Measurements from ENCODE around the gene SPINT2.
"Not testable (repeated sequence)": the region's sequence is repeated elsewhere in the genome, so short reads cannot be mapped to it uniquely, and the experiment has no call there.

The SPINT2 gene

DNA sequence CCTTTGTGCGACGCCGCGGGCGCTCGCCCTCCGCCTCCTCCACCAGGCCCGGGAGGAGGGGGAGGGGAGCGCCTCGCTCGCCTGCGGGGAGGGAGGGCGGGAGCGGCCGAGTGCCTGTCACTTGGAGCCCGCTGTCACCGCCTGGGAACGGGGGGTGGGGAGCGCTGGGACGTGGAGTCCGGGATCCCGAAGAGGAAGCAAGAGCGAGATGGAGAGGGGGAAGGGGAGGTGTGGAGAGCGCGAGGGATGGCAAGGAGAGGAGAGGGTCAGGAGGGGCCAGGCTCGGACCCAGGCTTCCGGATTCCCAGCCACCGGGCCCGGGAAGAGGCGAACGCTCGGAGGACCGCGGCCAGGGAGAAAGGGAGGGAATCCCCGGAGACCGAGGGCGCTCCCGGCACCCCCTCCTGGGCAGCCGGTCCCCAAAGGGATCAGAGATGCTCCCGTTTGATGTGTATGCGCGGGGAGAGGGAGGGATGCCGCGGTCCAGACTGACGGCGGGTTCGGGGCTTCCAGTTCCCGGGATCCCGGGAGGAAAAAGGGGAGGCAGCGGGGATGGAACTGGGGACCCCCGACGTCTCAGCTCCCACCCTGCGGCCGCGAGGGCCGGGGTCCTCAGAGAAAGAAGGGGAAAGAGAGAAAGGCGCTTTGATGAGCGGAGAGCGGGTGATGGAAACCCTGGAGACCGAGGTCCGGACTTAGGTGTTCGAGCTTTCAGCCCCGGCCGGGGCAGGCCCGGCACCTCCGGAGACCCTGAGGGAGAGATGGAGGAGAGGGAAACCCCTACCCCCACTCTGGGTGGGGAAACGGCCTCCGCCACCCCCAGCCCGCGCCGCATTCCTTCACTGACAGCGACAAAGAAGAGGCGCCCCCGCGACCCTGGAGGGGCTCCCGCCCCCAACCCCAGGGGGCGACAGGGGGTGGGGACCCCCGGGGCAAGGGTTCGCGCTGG, 35.6 kb upstream of the SPINT2 start:
- Histone ChIP-seq H3K36me3 (ENCODE audit: control insufficient read depth in 4 of 4, insufficient read depth in 4 of 4, low read length in 3 of 4) (no peaks in the 10 kb centered on the region), H3K9me3 (ENCODE audit: control extremely low read depth in 1 of 5, control insufficient read depth in 4 of 5, insufficient read depth in 2 of 5, low read depth in 1 of 5, low read length in 4 of 5) (no peaks in the 10 kb centered on the region)
- CTCF ChIA-PET = interaction anchor here (1.2 kb wide), 1 partner anchor 15 kb away, joined by 3 read pairs; no protein-coding TSS in a partner anchor

DNA sequence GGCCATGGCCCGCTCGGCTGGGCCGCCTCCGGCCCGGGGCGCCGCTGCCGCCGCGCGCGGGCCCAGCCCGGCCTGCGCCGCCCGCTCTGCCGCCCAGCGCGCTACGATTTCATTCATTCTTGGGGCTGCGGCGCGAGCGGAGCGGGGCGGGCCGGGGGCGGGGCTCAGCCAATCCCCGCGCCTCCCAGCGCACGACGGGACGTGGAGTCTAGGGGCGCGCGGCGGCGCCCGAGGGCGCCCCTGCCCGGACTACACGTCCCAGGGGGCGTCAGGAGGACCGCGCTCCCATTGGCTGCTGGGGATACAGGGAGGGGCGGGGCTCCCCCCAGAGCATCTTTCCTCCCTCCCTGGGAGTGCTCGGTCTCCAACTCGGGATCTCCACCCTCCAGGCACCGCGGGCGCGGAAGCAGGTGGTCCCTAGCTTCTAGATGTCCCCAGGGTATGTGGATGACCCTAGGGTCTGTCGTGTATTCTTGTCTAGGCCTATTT, 34.7 kb upstream of the SPINT2 start:
- peaks cover 0 to 63% (median 24%) of the 10 kb centered on the region in 5 experiments for H3K27me3 ChIP-seq (replicated peaks in 2 of 5; ENCODE audit: control insufficient read depth in 4 of 5, insufficient read depth in 5 of 5, low read length in 4 of 5)
- DNase-seq = peak; percentile 87 to 90 (median 89)
- CTCF ChIA-PET = interaction anchor here (1.2 kb wide), 1 partner anchor 15 kb away, joined by 3 read pairs; no protein-coding TSS in a partner anchor
- no peaks in the 10 kb centered on the region for H3K36me3 ChIP-seq (ENCODE audit: control insufficient read depth in 4 of 4, insufficient read depth in 4 of 4, low read length in 3 of 4)
- under 1% methylated on average over 41 of the region's 54 CpGs for WGBS (ENCODE audit: insufficient coverage)
- H3K9me3 ChIP-seq (ENCODE audit: control extremely low read depth in 1 of 5, control insufficient read depth in 4 of 5, insufficient read depth in 2 of 5, low read depth in 1 of 5, low read length in 4 of 5) = no peaks in the 10 kb centered on the region
- H3K4me3 ChIP-seq (ENCODE audit: control insufficient read depth in 1 of 7, extremely low read depth in 1 of 7, insufficient read depth in 4 of 7, low read depth in 2 of 7, low read length in 6 of 7) = peak overlapping the region in 1 of 7 experiments; percentile 52
- POLR2A ChIA-PET = no interaction called here
- H3K27ac ChIP-seq (ENCODE audit: insufficient read depth in 1 of 2, low read depth in 1 of 2, low read length in 2 of 2, poor library complexity in 1 of 2, severe bottlenecking in 2 of 2) = no peak overlapping the region
- H3K4me1 ChIP-seq (ENCODE audit: control extremely low read depth in 1 of 4, control insufficient read depth in 4 of 4, insufficient read depth in 4 of 4, low read length in 3 of 4) = peaks cover 0 to 16% (median 10%) of the 10 kb centered on the region in 4 experiments

More for the DNA sequence above, 35.6 kb upstream of the SPINT2 start:
- peak overlapping the region in 4 of 7 experiments; percentile 7 to 58 (median 46) for H3K4me3 ChIP-seq (ENCODE audit: control insufficient read depth in 1 of 7, extremely low read depth in 1 of 7, insufficient read depth in 4 of 7, low read depth in 2 of 7, low read length in 6 of 7)
- WGBS (ENCODE audit: insufficient coverage) = 3% methylated on average over 39 of the region's 80 CpGs
- H3K27ac ChIP-seq (ENCODE audit: insufficient read depth in 1 of 2, low read depth in 1 of 2, low read length in 2 of 2, poor library complexity in 1 of 2, severe bottlenecking in 2 of 2) = no peak overlapping the region
- DNase-seq = no peak
- POLR2A ChIA-PET = no interaction called here
- peaks cover 0 to 72% (median 24%) of the 10 kb centered on the region in 5 experiments for H3K27me3 ChIP-seq (replicated peaks in 2 of 5; ENCODE audit: control insufficient read depth in 4 of 5, insufficient read depth in 5 of 5, low read length in 4 of 5)
- peaks cover 0 to 21% (median 14%) of the 10 kb centered on the region in 4 experiments for H3K4me1 ChIP-seq (ENCODE audit: control extremely low read depth in 1 of 4, control insufficient read depth in 4 of 4, insufficient read depth in 4 of 4, low read length in 3 of 4)

DNA sequence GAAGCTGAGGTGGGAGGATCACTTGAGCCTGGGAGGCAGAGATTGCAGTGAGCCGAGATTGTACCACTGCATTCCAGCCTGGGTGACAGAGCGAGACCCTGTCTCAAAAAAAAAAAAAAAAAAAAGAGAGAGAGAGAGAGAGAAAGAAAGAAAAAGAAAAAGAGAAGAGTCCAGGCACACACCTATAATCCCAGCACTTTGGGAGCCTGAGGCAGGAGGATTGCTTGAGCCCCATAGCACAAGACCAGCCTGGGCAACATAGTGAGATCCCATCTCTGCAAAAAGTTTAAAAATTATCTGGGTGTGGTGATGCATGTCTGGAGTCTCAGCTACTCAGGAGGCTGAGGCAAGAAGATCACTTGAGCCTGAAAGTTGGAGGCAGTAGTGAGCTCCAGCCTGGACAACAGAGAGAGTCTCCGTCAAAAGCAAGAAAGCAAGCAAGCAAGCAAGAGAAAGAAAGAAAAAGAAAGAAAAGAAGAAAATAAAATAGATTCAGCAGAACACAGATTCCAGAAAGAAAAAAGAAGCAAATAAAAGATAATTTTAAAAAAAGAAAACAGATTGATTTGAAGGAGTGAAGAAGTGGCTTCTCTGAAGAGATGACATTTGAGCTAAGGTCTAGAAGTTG, 33.8 kb upstream of the SPINT2 start:
- H3K27ac ChIP-seq (ENCODE audit: insufficient read depth in 1 of 2, low read depth in 1 of 2, low read length in 2 of 2, poor library complexity in 1 of 2, severe bottlenecking in 2 of 2); H3K36me3 ChIP-seq (ENCODE audit: control insufficient read depth in 4 of 4, insufficient read depth in 4 of 4, low read length in 3 of 4); H3K9me3 ChIP-seq (ENCODE audit: control extremely low read depth in 1 of 5, control insufficient read depth in 4 of 5, insufficient read depth in 2 of 5, low read depth in 1 of 5, low read length in 4 of 5); H3K4me3 ChIP-seq (ENCODE audit: control insufficient read depth in 1 of 7, extremely low read depth in 1 of 7, insufficient read depth in 4 of 7, low read depth in 2 of 7, low read length in 6 of 7); DNase-seq; POLR2A ChIA-PET: not testable (repeated sequence)
- Histone ChIP-seq H3K4me1 (ENCODE audit: control extremely low read depth in 1 of 4, control insufficient read depth in 4 of 4, insufficient read depth in 4 of 4, low read length in 3 of 4) (peaks cover 0 to 16% (median 10%) of the 10 kb centered on the region in 4 experiments), H3K27me3 (replicated peaks in 2 of 5; ENCODE audit: control insufficient read depth in 4 of 5, insufficient read depth in 5 of 5, low read length in 4 of 5) (peaks cover 0 to 56% (median 21%) of the 10 kb centered on the region in 5 experiments)
- CTCF ChIA-PET = interaction anchor here (1.9 kb wide), 1 partner anchor 14 kb away, joined by 4 read pairs; no protein-coding TSS in a partner anchor
- WGBS (ENCODE audit: insufficient coverage) = no CpG with 5 or more reads among the region's 3 CpGs

DNA sequence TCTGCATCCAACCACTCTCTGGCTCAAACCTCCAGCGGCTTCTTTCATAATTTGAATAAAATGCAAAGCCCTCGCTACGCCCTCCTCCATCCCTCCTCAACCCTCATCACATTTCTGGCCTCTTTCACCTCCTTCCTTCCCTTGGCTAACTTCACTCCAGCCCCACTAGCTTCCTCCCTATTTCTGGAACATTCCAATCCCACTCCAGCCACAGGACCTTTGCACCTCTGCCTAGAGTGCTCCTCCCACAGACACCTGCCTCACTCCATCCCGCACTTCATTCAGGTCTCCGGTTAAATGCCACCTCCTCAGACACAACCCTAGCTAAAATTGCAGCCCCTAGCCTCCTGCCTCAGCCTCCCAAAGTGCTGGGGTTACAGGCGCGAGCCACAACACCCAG, 32.5 kb upstream of the SPINT2 start:
- Histone ChIP-seq H3K27me3 (replicated peaks in 2 of 5; ENCODE audit: control insufficient read depth in 4 of 5, insufficient read depth in 5 of 5, low read length in 4 of 5) (peaks cover 0 to 45% (median 19%) of the 10 kb centered on the region in 5 experiments), H3K27ac (ENCODE audit: insufficient read depth in 1 of 2, low read depth in 1 of 2, low read length in 2 of 2, poor library complexity in 1 of 2, severe bottlenecking in 2 of 2) (no peak overlapping the region), H3K9me3 (ENCODE audit: control extremely low read depth in 1 of 5, control insufficient read depth in 4 of 5, insufficient read depth in 2 of 5, low read depth in 1 of 5, low read length in 4 of 5) (no peaks in the 10 kb centered on the region), H3K4me1 (ENCODE audit: control extremely low read depth in 1 of 4, control insufficient read depth in 4 of 4, insufficient read depth in 4 of 4, low read length in 3 of 4) (peaks cover 0 to 15% (median 10%) of the 10 kb centered on the region in 4 experiments), H3K36me3 (ENCODE audit: control insufficient read depth in 4 of 4, insufficient read depth in 4 of 4, low read length in 3 of 4) (no peaks in the 10 kb centered on the region), H3K4me3 (ENCODE audit: control insufficient read depth in 1 of 7, extremely low read depth in 1 of 7, insufficient read depth in 4 of 7, low read depth in 2 of 7, low read length in 6 of 7) (no peak overlapping the region)
- ChIA-PET CTCF (interaction anchor here (1.3 to 1.9 kb wide), 3 partner anchors 12 to 329 kb away, joined by 3 to 5 read pairs (median 4); no protein-coding TSS in a partner anchor), POLR2A (no interaction called here)
- WGBS (ENCODE audit: insufficient coverage) = 92% methylated on average over 5 of the region's 7 CpGs
- DNase-seq = no peak

DNA sequence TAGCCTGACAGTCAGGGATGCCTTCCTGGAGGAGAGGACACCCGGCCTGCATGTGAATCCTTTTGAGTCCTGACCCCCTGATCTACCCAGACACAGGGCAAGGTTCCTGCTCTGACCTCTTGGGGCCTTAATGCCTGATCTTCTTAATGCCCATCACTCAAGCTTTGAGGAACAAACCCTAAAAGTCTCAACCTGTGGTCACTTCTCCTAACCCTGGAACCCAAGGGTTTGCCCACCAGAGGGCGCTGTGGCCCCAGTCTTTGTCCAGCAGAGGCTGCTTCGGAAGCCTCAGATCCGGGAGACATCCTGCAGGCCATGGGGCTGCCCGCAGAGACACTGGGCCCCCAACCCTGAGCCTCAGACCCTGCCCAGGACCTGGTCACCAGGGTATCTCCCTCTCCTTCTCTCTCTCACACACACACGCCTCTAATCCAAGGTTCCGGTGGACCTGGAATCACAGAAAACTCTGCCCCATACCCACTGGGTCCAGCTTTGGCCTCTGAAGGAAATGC, 30.6 kb upstream of the SPINT2 start:
- 51% methylated on average over 4 of the region's 7 CpGs for WGBS (ENCODE audit: insufficient coverage)
- H3K36me3 ChIP-seq (ENCODE audit: control insufficient read depth in 4 of 4, insufficient read depth in 4 of 4, low read length in 3 of 4) = no peaks in the 10 kb centered on the region
- H3K4me3 ChIP-seq (ENCODE audit: control insufficient read depth in 1 of 7, extremely low read depth in 1 of 7, insufficient read depth in 4 of 7, low read depth in 2 of 7, low read length in 6 of 7) = no peak overlapping the region
- peaks cover 0 to 29% (median 17%) of the 10 kb centered on the region in 5 experiments for H3K27me3 ChIP-seq (replicated peaks in 2 of 5; ENCODE audit: control insufficient read depth in 4 of 5, insufficient read depth in 5 of 5, low read length in 4 of 5)
- no peak overlapping the region for H3K27ac ChIP-seq (ENCODE audit: insufficient read depth in 1 of 2, low read depth in 1 of 2, low read length in 2 of 2, poor library complexity in 1 of 2, severe bottlenecking in 2 of 2)
- CTCF ChIA-PET = interaction anchor here (0.6 to 2.8 kb wide), 16 partner anchors 8 to 169 kb away, joined by 3 to 26 read pairs (median 4); partner anchors contain the start of genes CATSPERG, FAM98C and PPP1R14A
- DNase-seq = peak; percentile 72 to 85 (median 78)
- H3K4me1 ChIP-seq (ENCODE audit: control extremely low read depth in 1 of 4, control insufficient read depth in 4 of 4, insufficient read depth in 4 of 4, low read length in 3 of 4) = peaks cover 0 to 8% (median 7%) of the 10 kb centered on the region in 4 experiments
- H3K9me3 ChIP-seq (ENCODE audit: control extremely low read depth in 1 of 5, control insufficient read depth in 4 of 5, insufficient read depth in 2 of 5, low read depth in 1 of 5, low read length in 4 of 5) = no peaks in the 10 kb centered on the region
- POLR2A ChIA-PET = no interaction called here

DNA sequence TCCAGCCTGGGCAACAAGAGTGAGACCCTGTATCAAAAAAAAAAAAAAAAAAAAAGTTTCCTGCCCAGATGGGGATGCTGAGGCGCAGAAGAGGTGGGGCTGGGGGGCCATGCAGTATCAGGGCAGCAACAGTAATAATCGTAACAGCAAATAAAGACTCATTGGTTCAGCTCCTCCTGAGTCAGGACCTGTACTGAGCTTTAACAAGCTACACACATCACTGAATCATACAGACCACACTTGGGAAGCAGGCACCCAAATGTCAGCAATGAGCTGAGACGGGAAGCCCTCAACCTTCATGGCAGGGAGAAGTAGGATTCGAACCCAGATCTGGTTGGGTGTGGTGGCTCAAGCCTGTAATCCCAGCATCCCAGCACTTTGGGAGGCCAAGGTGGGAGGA, 29.8 kb upstream of the SPINT2 start:
- Histone ChIP-seq H3K4me1 (ENCODE audit: control extremely low read depth in 1 of 4, control insufficient read depth in 4 of 4, insufficient read depth in 4 of 4, low read length in 3 of 4) (peaks cover 0 to 3% (median 1%) of the 10 kb centered on the region in 4 experiments), H3K9me3 (ENCODE audit: control extremely low read depth in 1 of 5, control insufficient read depth in 4 of 5, insufficient read depth in 2 of 5, low read depth in 1 of 5, low read length in 4 of 5) (no peaks in the 10 kb centered on the region), H3K27me3 (replicated peaks in 2 of 5; ENCODE audit: control insufficient read depth in 4 of 5, insufficient read depth in 5 of 5, low read length in 4 of 5) (peaks cover 0 to 23% (median 14%) of the 10 kb centered on the region in 5 experiments), H3K36me3 (ENCODE audit: control insufficient read depth in 4 of 4, insufficient read depth in 4 of 4, low read length in 3 of 4) (no peaks in the 10 kb centered on the region), H3K4me3 (ENCODE audit: control insufficient read depth in 1 of 7, extremely low read depth in 1 of 7, insufficient read depth in 4 of 7, low read depth in 2 of 7, low read length in 6 of 7) (no peak overlapping the region), H3K27ac (ENCODE audit: insufficient read depth in 1 of 2, low read depth in 1 of 2, low read length in 2 of 2, poor library complexity in 1 of 2, severe bottlenecking in 2 of 2) (no peak overlapping the region)
- CTCF ChIA-PET = interaction anchor here (0.7 to 2.8 kb wide), 13 partner anchors 8 to 168 kb away, joined by 3 to 26 read pairs (median 4); partner anchors contain the start of genes CATSPERG, FAM98C, PPP1R14A and PSMD8
- DNase-seq = no peak
- POLR2A ChIA-PET = interaction anchor here (0.9 kb wide), 1 partner anchor 169 kb away, joined by 3 read pairs; no protein-coding TSS in a partner anchor
- WGBS (ENCODE audit: insufficient coverage) = 100% methylated on average over 3 of the region's 4 CpGs

Data from common myeloid progenitor, CD34-positive (primary cell).